Measurements from ENCODE around the gene CIITA.

The CIITA gene

GRCh38 chr16:10880594-10881452 is 3.8 kb downstream of the CIITA start:
- DNase-seq (ENCODE audit: low read depth), result no peak

DNA sequence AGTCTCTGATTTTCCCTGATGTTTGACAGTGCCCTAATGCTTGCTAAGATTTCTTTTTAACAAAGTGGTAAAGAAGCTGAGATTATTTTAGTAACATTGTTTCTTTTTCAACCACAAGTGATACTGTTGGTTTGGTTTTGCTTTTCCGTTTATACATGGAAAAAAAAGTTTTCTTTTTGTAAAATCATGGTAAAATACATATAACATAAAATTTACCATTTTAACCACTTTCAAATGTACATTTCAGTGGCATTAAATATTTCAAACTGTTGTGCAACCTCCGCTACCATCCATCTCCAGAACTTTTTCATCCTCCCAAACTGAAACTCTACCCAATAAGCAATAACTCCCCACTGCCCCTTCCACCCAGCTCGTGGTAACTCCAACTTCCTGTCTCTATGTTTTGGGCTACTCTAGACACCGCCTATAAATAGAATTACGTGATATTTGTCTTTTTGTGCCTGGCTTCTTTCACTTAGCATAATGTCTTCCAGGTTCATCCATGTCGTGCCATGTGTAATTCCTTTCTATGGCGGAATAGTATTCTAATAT is 4.6 kb downstream of the CIITA start:
- no peak for DNase-seq (ENCODE audit: low read depth)

- no peak for DNase-seq (ENCODE audit: low read depth)
These were observed 6.0 kb downstream of the CIITA start for GRCh38 chr16:10883004-10883403.

GRCh38 chr16:10885246-10885645 is 8.2 kb downstream of the CIITA start:
- DNase-seq (ENCODE audit: low read depth), result no peak

- no peak for DNase-seq (ENCODE audit: low read depth)
These were observed 11.4 kb downstream of the CIITA start for GRCh38 chr16:10888320-10888937.

- no peak for DNase-seq (ENCODE audit: low read depth)
These were observed 12.9 kb downstream of the CIITA start for GRCh38 chr16:10889855-10890254.

GRCh38 chr16:10892782-10893318 is 15.8 kb downstream of the CIITA start:
- DNase-seq (ENCODE audit: low read depth), result no peak

DNA sequence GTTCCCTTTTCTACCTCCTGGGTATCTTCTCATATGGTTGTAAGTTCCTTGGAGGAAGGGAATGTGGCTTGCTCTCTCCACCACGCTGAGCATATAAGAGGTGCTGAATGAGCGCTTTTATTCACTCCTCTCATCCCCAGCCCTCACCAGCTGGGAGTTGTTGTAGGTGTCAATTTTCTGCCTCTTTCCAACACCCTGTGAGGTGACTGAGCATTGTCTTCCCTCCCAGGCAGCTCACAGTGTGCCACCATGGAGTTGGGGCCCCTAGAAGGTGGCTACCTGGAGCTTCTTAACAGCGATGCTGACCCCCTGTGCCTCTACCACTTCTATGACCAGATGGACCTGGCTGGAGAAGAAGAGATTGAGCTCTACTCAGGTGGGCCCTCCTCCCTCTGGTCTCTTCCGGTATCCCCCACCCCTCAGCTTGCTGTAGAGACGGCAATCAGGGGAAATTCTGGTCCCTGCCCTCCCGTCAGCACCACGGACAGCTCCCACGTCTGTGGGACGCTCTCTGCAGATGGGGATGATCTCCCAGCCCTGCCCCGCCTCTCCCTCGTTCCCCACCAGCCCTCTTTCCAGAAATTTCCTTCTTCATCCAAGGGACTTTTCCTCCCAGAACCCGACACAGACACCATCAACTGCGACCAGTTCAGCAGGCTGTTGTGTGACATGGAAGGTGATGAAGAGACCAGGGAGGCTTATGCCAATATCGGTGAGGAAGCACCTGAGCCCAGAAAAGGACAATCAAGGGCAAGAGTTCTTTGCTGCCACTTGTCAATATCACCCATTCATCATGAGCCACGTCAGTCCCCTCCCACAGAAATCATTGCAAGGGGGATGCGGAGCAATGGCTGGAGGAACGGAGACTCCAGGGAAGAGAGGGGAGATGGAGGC is 18.3 kb downstream of the CIITA start:
- DNase-seq (ENCODE audit: low read depth), result peak; percentile 22

DNA sequence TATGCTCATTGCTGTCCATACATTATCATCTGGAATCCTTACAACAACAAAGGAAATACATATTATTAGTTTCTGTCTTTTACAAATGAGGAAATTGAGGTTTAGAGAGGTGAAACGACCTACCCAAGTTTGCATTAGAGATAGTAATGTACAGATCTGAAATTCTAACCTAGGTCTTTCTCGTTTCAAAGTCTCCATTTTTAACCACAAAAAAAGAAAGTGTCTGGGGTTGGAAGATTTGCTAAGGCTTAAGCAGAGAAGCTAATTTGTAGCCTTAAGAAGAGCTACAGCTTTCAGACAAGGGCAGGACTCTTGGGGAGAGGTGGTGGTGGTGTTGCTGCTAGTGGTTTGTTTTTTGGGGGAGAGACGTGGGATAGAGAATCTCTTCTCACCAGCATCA is 19.2 kb downstream of the CIITA start:
- no peak for DNase-seq (ENCODE audit: low read depth)

DNA sequence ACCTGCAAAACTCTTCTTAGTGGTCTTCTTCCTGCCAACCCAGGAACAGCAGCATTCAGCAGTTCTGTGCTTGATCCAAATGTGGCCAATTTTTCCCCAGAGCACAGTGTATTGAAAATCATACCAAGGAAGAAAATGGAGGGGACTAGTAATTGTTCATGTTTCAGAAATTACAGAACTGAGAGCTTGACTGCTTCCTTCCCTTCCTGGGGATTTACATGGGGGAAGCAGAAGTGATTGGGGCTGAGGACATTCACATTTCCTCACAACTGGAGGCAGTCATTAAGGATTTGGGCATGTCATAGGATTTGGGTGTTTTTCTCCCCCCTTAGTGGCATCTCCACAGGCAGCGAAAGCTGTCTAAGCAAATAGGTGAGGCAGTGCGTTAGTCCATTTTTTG is 19.7 kb downstream of the CIITA start:
- no peak for DNase-seq (ENCODE audit: low read depth)

DNA sequence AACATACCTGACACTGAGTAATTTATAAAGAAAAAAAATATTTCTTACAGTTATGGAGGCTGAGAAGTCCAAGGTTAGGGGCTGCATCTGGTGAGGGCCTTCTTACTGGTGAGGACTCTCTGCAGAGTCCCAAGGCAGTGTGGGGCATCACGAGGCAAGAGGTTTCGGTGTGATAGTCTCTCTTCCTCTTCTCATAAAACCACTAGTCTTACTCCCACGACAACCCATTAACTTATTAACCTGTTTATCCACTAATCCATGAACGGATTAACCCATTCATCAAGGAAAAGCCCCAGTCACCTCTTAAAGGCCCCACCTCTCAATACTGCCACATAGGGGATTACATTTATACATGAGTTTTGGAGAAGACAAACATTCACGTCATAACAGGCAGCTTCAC is 20.1 kb downstream of the CIITA start:
- DNase-seq (ENCODE audit: low read depth), result no peak

- no peak for DNase-seq (ENCODE audit: low read depth)
These were observed 26.0 kb downstream of the CIITA start for GRCh38 chr16:10902999-10903398.

DNA sequence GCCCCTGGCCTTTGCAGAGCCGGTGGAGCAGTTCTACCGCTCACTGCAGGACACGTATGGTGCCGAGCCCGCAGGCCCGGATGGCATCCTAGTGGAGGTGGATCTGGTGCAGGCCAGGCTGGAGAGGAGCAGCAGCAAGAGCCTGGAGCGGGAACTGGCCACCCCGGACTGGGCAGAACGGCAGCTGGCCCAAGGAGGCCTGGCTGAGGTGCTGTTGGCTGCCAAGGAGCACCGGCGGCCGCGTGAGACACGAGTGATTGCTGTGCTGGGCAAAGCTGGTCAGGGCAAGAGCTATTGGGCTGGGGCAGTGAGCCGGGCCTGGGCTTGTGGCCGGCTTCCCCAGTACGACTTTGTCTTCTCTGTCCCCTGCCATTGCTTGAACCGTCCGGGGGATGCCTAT is 29.5 kb downstream of the CIITA start:
- no peak for DNase-seq (ENCODE audit: low read depth)

DNA sequence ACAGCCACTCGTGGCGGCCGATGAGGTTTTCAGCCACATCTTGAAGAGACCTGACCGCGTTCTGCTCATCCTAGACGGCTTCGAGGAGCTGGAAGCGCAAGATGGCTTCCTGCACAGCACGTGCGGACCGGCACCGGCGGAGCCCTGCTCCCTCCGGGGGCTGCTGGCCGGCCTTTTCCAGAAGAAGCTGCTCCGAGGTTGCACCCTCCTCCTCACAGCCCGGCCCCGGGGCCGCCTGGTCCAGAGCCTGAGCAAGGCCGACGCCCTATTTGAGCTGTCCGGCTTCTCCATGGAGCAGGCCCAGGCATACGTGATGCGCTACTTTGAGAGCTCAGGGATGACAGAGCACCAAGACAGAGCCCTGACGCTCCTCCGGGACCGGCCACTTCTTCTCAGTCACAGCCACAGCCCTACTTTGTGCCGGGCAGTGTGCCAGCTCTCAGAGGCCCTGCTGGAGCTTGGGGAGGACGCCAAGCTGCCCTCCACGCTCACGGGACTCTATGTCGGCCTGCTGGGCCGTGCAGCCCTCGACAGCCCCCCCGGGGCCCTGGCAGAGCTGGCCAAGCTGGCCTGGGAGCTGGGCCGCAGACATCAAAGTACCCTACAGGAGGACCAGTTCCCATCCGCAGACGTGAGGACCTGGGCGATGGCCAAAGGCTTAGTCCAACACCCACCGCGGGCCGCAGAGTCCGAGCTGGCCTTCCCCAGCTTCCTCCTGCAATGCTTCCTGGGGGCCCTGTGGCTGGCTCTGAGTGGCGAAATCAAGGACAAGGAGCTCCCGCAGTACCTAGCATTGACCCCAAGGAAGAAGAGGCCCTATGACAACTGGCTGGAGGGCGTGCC is 30.1 kb downstream of the CIITA start:
- no peak for DNase-seq (ENCODE audit: low read depth)

GRCh38 chr16:10907757-10908045 is 30.7 kb downstream of the CIITA start:
- no peak for DNase-seq (ENCODE audit: low read depth)

- DNase-seq (ENCODE audit: low read depth), result no peak
These were observed 34.3 kb downstream of the CIITA start for GRCh38 chr16:10911267-10911666.

DNA sequence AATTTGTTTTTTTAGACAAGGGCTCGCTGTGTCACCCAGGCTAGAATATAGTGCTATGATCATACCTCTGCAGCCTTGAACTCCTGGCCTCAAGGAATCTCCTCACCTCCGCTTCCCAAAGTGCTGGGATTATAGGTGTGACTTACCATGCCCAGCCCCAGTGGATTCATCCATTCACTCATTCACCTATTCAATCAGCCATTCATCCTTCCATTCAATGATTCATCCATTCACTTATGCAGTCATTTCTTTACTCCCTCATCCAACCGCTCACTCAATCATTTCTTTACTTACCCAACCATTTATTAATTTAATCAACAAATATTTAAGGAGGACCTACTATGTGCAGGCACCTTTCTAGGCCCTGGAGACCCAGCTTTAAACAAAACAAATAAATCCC is 39.5 kb downstream of the CIITA start:
- no peak for DNase-seq (ENCODE audit: low read depth)

DNA sequence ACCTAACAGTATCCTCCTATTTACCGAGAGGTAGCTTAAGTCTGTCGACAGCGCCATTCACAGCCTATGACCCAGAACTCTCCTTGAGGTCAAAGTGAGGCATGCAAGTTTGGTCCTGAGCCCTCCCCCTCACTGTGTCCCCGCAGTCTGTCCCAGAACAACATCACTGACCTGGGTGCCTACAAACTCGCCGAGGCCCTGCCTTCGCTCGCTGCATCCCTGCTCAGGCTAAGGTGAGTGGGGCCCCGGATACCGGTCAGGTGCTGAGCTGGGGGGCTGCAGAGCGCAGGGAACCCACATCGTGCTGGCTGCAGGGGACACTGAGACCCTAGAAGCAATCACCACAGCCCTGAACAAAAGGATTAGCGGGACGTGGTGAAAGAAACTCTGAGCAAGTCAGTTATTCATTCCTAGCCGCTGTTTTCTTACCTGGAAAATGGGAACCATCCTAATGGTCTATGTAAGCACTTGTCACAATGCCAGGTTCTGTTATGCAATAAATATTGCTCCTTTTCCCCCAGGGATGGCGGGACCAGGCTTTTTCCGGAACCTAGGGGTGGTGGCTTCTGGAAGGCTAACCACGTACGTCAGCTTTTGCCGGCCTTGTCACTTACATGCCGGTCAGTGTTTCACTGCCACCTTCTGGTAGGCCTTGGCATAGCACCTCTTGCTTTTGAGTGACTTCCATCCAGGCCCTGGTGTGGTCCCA is 41.4 kb downstream of the CIITA start:
- peak; percentile 65 for DNase-seq (ENCODE audit: low read depth)

GRCh38 chr16:10919003-10919351 is 42.0 kb downstream of the CIITA start:
- no peak for DNase-seq (ENCODE audit: low read depth)

- no peak for DNase-seq (ENCODE audit: low read depth)
These were observed 43.9 kb downstream of the CIITA start for GRCh38 chr16:10920726-10921427.

All from activated T-cell treated with anti-CD3 and anti-CD28 coated beads for 1 hour (primary cell).